Embryonic facial prominence (tissue), 1 donor: ENCODE data around the gene DMRT2.
A peak's percentile ranks its signal among the peaks of the same experiment; 100 is the strongest.

ENCODE experiments used
- DNase-seq: peaks from one replicate; pipeline ENCODE4 v3.0.0-alpha.2; 2016; ENCODE audit errors: extremely low spot score

The DMRT2 gene

DNA sequence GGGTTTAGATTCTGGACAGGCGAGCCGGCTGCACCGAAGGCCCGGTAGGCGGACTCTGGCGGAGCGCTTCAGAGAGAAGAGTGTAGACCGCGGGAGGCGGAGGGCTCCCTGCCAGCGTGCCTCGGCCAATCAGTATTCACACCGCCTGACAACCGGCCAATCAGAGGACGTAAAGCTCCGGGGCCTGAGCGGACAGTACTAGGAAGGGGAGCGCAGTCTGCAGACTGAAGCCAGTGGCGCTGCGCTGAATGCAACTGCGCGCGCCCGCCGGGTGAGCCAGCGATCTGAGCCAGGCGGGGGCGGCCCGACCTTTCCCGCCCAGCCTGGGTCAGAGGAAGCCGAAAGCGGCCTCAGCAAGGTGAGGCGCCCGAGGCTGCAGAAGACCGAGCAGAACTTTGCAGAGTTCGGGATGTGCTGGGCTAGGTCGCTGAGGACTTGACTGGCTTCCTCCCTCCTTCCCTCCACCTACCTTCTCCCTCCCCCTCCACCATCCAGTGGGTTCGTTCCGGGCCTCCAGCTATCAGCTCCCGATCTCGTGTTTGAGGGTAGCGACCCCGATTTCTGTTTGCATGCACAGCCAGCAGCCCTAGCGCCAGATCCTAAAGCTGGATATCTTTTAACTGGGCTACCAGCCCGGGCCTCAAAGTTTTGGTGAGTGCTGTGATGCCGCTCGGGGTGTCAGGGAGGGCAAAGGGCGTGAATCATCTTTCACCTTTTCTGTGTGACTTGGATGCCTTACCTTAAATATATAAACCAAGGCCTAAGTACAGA lies at the start of gene DMRT2:
DMRT2 (plus strand) TSS at position 233 of the 771 bp plus-strand sequence. CDS start 1,257 bp downstream, outside the sequence.
- peak; percentile 81 for DNase-seq

DNA sequence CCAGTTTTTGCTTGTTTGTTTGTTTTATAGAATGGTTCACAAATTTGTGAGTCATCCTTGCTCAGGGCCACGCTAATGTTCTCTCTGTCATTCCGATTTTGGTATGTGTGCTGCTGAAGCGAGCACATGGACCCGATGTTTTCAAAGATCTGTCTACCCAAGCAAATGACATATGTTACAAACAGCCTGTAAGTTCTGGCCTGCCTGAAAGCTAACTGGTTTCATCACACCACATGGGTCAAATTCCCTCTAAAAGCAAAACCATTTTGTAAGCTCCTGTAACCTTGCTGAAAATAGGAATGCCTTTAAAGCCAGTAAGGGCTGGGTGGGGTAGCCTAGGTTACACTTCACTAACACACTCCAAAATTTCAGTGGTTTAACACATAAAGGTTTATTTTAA lies 48.3 kb upstream of the DMRT2 start:
- DNase-seq: no peak

DNA sequence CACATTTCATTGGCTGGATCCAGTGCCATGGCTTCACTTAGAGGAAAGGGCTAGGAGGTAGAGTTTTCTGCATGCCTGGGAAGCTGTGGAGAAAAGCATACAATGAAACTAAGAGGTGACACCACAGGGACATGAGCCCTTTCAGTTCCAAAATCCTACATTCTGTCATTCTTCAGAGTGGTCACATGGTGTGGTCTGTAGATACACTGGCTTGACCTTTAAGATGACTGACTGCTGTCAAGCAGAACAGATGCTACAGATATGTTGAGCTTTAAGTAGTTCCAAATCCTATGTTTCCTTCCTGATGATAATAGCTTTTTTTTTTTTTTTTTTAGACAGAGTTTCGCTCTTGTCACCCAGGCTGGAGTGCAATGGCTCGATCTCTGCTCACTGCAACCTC lies 47.5 kb upstream of the DMRT2 start:
- no peak for DNase-seq

DNA sequence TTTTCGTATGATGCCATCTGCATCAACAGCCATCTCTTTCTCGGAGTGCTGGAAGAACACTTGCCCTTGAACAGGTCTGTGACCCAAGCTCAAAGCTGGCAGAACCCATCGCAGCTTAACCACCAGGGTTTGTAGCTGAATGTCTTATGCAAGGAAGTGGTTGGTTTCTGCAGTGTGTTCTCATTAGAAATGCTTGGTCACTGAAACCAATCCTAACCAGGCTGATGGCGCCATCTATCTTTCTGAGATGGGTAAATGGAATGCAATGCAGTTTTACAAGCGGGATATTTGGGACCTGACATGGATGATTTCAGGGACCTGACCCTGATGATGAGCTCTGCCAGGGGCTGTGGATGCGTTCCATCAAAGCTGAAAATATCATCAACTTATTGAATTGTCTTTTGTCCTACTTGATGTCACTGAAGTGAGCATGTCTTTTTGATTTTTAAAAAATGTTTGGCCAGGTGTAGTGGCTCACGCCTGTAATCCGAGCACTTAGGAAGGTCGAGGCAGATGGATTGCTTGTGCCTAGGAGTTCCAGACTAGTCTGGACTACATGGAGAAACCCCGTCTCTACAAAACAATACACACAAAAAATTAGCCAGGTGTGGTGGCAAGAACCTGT lies 45.0 kb upstream of the DMRT2 start:
- DNase-seq: no peak

DNA sequence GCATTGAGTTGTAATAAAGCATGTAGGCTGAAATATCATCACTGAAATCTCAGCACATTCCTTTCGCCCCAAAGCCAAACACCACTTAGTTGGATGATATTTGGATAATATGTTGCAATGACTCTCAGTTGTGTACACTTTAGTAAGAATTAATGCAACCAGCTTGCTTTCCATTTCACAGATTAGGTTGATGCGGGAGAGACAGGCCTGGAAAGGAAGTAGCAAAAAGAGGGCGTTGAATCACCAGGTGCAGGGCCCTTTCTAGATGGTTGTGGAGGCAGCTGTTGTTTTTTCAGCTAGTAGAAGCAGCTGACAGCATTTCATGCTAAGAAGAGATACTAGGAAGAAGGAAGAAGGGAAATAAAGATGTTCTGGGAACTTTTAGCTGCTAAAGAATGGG lies 42.8 kb upstream of the DMRT2 start:
- no peak for DNase-seq

DNA sequence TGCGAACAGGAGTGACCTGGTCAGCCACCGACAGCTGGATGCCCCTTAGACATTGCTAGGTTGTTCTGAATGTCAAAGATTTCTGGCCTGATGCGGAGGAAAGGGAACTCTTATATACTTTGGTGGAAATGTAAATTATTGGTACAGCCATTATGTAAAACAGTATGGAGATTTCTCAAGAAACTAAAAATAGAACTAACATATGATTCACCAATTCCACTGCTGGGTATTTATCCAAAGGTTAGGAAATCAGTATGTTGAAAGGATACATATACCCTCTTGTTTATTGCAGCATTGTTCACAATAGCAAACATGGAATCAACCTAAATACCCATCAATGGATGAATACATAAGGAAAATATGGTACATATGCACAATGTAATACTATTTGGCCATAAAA lies 41.9 kb upstream of the DMRT2 start:
- no peak for DNase-seq

DNA sequence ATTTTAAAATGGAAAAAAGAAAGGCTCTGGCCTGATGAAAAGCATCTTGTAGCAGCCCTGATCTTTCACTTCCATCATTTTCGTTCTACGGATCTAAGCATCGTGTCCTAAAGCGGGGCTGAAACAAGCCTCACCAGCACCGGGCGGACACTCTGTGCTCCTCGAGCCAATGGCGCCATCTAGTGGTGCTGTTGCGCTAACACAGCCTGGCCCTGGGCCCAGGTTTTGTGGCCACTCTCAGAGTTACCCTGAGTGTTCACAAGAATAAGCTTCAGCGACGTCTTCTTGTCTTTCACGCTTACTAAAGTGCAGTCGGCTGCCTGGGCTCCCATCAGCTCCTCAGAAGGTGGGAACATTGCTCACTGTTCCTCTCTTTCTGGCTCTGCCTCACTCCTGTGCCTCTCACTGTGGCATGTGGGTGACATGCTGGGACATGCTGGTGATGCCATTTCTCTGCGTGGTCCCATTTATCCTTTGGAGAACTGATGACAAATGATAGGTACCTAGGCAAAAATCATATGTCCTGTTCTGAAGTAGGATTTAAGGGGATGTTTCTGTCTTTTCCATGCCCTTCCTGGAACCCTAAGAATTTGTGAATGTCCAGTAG lies 41.0 kb upstream of the DMRT2 start:
- peak; percentile 74 for DNase-seq

DNA sequence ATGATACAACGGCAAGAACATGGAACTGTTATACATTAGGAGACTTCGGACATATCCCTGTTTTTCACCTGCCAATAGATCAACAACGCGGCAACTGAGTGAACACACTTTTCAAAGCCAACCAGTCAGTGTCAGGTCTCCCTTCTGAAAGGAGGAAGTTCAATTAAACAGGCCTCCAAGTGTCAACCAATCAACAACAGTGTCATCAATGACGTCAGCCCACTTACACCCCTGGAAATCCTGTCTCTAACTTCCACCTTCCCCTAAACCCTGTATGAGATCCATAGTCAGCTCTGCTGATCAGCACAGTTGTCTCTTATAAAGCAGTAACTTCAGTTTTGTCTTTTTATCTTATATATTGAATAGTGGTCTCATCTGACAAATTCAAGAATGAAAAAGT lies 37.1 kb upstream of the DMRT2 start:
- DNase-seq: no peak

DNA sequence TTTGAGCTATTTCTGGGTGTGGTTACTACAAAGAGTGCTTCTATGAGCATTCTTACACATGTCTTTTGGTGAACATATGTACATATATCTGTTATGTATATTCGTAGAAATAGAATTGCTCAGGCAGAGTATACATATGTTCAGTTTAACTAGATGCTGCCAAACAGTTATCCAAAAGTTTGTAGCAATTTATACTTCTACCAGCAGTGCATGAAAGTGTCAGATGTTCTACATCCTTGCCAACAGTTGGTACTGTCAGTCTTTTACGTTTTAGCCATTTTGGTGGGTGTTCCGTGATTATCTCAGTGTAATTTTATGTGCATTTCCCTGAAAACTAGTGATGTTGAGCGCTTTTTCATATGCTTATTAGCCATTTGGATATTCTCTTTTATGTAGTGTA lies 35.9 kb upstream of the DMRT2 start:
- DNase-seq: no peak

DNA sequence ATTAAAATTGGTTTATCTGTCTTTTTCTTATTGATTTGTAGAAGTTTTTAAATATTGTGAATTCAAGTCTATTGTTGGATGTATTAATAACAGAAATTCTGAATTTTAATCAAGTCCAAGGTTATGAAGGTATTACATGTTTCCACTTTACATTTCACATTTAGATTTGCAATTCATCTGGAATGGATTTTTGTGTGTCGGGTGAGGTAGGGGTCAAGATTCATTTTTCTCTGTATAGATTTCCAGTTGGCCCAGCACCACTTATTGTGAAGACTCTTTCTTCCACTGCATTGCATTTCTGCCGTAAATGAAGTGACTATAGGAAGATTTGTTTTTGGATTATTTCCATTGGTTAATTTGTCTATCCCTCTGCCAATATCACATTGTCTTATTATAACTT lies 35.5 kb upstream of the DMRT2 start:
- DNase-seq: no peak

DNA sequence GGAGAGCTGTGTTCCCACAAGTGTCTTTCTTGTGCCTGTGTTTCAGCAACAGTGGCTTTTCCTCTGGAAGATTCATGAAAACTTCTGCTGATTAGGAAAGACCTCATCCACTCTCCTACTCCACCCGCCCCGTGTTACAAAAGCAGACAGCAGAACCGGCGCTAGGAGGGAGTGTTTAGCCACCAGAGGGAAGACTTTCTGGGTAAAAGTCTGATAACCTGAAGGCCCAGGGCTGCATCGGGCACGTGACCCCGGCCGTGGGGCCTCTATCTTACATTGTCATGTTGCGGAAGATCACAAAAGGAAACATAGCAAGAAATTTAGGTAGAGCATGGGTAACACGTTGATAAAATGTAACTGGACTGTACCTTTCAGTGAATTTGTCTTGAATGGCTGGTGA lies 32.0 kb upstream of the DMRT2 start:
- DNase-seq: no peak

DNA sequence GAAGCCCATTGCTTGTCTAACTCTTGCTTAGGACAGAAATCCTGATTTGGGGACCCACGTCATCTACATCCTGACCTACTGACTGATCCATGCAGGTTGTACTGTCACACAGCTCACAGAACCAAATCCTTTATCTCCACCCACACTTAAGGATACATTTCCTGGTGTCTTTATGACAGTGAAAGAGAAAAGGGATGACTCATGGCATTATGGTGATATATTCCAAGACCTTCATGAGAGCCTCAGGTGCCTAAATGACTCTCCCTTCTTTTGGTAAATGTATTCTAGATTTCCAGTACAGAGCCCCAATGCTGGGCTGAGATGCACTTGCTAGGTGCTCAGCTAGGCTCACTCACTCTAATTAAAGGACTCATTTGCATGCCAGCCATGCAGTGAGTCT lies 26.0 kb upstream of the DMRT2 start:
- DNase-seq: no peak

DNA sequence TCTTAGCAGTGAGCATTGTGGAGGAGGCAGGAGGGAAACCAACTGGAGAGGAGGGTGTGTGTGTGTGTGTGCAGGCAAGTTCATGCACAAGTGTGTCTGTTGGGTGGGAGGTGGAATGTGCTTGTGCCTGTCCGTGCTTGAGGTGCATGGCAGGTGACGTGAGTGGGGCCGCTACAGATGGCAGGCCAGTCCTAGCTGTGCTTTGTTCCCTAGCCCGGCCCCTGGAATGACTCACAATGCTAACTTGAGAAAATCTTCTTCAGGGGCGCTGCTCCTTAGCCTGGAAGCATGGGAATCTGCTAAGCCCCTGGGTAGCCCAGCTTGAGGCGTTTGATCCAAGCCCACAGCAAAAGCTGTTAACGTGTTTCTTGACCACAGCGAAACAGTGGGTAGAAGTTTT lies 25.0 kb upstream of the DMRT2 start:
- no peak for DNase-seq

DNA sequence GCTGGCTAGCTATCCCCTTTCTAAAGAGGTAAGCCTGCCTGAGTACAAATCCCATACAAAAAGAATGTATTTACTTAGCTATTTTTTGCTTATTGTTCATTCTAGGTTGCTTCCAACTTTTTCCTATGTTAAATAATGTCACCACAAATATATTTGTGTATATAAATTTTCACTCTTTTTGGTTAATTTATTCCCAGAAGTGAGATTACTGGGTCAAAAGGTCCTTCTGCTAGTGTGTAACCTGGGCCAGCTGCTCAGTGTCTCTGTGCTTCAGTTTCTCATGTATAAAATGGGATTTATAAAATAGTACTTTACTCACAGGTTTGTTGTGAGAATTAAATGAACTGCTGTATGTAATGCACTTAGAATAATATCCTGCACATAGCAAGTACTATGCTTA lies 23.9 kb upstream of the DMRT2 start:
- no peak for DNase-seq

DNA sequence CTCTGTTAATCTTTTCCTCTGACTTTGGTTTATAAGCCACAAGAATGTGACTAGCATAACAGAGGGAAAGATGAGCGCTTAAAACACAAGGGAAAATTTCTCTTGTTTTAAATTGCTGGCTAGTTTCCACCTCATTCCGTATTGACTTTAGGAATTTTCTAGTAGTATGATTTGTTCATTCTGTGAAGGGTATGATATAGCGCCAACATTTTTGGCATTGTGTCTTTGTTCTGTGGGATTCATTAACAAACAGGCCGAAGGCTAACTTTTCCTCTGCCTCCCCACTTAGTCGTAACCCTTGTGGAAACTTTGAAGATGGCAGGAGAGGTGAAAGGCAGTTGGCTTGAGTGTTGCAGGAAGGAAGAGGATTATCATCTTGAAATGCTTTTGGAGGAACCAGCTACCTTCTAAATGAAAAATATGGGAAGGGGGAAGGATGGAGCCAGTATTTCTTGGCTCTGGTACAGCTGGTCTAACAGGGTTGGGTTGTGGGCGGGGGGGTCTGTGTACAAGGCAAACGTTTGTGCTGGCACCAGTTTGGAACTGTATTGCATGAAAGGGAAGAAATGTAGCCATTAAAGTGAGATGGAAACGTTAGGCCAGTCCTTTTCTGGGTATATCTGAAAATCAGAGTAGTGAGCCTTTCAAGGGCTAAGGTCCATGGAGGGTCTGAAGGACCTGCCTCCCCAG lies 21.5 kb upstream of the DMRT2 start:
- no peak for DNase-seq

DNA sequence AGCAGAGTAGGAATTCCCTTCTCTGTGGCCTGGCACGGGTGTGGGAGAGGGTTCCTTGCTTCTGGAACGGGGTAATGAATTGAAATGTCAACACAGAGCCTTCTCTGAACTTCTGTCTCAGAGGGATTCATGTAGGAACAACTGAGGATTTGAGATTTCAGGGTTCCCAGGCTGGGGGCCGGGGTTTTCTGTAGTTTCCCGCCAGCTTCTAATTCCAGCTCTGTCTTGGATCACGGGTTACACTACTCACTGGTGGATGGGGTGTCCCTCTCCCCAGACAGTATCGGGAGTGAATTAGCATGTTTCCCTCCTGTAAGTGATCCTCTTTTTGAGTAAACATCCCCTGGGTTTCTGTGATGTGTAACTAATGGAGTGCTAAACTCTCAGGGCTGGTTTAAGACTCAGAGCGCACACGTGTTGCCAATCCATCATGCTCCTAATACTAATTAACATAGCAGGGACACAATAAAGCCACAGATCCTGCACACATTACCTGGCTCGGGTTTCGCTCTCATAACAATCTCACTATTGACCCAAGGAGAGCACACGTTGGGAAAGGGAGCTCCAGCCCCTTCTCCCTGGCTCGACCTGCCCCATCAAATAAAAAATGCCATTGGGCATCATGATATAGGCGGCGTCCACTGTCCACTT lies 18.1 kb upstream of the DMRT2 start:
- no peak for DNase-seq

DNA sequence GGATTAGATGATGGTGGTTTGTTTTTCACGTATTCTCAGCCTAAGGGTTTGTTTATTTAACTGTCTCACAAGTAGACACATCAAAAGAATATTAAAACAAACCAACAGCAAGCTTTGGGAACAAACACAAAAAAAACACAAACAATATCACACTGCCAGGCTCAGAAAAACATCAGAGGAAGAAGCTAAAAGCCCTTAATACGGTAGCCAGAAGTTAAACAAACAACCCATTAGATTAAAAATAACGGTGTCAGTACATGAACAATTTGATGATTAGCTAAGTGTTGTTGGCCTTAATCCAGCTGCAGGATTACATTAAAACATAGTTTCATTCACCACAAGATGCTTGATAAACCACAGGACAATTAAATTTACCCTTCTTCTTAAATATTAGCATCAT lies 15.9 kb upstream of the DMRT2 start:
- DNase-seq: no peak

DNA sequence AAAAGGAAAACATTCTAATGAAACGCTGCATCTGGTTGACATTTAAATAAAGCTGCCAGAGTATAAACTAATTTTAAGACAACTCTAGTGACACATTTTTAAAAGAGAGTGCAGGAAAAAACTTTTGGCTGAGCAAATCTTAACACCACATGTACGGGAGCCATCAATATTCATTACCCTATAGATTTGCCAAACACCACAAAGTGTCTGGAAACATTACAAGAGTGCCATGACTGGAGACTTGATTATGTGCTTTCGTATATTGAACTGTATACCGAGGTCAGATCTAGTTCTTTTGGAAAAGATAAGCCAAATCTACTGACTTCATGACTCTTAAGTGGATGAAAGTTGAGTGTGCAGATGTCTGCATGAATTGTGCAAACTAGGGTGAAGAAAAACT lies 10.6 kb upstream of the DMRT2 start:
- no peak for DNase-seq

DNA sequence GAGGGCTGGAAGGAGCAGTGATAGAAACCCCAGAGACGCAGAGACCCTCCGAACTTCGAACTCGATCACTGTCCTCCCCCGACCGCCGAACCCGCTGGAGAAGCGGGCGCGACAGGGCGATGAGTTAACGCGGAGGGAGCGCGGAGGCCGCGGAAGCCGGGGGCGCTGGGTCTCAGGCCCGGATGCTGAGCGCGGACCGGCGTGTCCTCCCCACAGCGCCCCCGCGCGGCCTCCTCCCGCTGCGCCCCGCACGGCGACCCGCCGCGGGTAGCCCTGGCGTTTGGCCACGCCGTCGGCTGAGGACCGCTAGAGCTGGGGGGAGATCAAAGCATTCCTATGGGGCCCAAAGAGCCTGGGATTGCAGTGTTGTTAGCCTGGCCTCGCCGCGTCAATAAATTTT lies 7.7 kb upstream of the DMRT2 start:
- no peak for DNase-seq

DNA sequence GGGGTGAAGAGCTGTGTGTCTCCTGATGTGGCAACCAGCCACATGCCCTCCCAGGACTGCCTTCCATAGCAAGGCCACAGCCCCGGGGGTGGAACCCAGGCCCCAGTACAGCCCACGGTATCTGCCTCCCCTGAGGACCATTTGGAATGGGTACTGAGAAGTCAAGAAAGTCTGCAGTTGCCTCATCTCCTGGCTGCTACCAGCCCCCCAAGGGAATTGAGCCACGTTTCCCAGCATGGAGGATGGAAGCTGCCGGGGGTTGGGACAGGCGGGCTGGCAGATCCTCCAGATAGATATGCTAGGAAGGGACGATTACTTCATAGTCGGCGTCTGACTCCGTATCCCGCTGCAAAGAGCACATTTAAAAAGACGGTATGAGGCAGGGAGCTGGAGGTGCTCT lies 5.5 kb upstream of the DMRT2 start:
- DNase-seq: no peak

DNA sequence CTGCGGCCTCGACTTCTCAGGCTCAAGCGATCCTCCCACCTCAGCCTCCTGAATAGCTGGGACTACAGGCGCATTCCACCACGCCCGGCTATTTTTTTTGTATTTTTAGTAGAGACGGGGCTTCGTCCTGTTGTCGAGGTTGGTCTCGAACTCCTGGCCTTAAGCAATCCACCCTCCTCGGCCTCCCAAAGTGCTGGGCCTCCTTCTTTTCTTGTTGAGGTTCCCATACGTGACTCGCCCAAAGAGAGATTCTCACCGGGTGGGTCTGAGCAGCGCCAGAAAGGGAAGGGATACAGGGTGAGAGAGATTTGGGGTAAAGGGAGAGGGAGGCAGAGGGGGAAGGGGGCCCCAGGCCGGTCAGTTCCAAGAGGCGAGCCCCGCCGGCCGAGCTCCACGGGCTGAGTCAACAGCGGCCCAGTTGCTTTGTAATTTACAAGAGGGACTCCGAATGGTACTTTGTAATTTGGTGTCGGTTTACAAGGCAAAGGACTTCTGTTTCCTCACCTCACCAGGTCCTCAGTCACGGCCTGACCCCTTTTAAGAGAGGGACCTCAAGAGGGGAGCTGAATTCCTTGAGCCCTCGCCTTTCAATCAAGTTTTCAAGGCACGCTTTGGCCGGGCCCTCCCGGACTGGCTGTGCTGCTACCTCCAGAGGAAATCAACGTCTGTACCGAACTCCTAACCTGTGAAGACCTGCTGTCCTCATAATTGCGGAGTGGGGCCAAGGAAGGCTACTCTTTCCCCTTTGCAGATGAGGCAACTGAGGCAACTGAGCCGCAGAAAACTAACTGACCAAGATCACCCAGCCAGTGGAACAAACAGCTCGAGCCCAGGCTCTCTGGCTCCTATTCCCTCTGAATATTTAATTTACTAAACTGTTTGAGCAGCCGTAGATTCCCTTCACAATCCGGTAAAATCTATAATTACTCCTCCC lies 3.3 kb upstream of the DMRT2 start:
- DNase-seq: no peak
